HG02678 (cell line): Measurements from ENCODE around the gene WDR59.

Source experiments
- ATAC-seq: cut with Tn5 transposase; IDR thresholded peaks from one replicate; pipeline ENCODE4 v1.9.1; 2021; ENCODE audit warnings: mild to moderate bottlenecking, moderate library complexity; ENCODE audit not compliant: unreplicated experiment

The WDR59 gene

DNA sequence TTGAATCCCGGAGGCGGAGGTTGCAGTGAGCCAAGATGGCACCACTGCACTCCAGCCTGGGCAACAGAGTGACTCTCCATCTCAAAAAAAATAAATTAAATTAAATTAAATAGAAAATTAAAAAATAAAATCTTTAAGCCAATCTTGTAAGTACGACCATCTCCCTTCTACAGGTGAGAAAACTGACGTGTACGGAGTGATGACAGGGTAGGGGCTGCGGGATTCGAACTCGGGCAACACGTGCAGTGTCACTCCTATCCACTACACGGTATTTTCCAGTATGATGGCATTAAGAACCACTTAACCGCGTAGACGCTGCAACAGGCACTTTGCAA lies 762 bp downstream of the WDR59 start:
- ATAC-seq, result no peak

GRCh38 chr16:74982256-74982655 lies 2.7 kb downstream of the WDR59 start:
- no peak for ATAC-seq

DNA sequence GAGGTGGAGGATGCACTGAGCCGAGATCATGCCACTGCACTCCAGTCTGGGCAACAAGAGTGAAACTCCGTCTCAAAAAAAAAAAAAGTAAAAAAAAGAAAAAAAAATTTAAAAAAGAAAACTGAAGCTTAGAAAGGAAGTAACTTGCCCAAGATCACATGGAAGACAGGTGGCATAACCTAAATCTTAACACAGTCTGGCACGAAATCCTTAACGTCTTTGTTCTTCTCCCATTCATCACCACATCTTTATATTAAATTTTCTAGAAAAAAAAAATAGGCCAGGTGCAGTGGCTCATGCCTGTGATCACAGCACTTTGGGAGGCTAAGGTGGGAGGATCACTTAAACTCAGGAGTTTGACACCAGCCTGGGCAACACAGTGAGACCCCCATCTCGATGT lies 9.3 kb downstream of the WDR59 start:
- ATAC-seq, result no peak

GRCh38 chr16:74973304-74973703 lies 11.6 kb downstream of the WDR59 start:
- ATAC-seq, result no peak

GRCh38 chr16:74954763-74955162 lies 30.2 kb downstream of the WDR59 start:
- no peak for ATAC-seq

GRCh38 chr16:74951681-74952080 lies 33.2 kb downstream of the WDR59 start:
- no peak for ATAC-seq

- ATAC-seq, result no peak
These were observed 33.7 kb downstream of the WDR59 start for GRCh38 chr16:74951206-74951605.

- ATAC-seq, result no peak
These were observed 34.4 kb downstream of the WDR59 start for GRCh38 chr16:74950511-74950910.

- ATAC-seq, result no peak
These were observed 35.6 kb downstream of the WDR59 start for GRCh38 chr16:74949309-74949708.

DNA sequence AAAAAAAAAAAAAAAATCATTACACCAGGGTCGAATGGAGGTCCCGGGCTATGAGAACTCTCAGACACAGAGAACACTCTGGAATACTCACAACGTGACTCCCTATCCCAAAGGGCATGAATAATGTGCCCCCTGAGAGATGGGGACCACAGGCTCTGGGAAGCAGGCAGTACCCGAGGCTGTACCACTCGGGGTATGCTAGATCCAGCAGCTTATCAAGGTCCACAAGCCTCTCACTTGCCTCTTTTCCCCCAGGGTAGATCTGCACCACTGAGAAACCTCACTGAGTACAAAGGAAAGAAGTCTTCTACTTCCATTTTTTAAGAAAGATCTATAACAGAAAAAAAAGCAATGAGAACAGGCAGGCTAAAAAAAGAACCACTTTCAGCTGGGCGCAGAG lies 40.5 kb downstream of the WDR59 start:
- ATAC-seq, result no peak

GRCh38 chr16:74942977-74943918 lies 41.7 kb downstream of the WDR59 start:
- no peak for ATAC-seq

- ATAC-seq, result no peak
These were observed 42.4 kb downstream of the WDR59 start for GRCh38 chr16:74942566-74942965.

DNA sequence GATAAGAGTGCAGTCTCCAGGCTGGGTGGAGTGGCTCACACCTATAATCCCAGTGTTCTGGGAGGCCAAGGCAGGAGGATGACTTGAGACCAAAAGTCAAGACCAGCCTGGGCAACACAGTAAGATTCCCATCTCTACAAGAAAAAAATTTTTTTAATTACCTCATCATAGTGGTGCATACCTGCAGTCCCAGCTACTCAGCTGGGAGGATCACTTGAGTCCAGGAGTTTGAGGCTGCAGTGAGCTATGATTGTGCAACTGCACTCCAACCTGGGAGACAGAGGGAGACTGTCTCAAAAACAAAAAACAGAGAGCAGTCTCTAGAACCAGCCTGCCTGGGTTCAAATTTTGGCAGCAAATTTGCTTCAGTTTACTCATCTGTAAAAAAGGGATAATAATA lies 45.2 kb downstream of the WDR59 start:
- no peak for ATAC-seq

DNA sequence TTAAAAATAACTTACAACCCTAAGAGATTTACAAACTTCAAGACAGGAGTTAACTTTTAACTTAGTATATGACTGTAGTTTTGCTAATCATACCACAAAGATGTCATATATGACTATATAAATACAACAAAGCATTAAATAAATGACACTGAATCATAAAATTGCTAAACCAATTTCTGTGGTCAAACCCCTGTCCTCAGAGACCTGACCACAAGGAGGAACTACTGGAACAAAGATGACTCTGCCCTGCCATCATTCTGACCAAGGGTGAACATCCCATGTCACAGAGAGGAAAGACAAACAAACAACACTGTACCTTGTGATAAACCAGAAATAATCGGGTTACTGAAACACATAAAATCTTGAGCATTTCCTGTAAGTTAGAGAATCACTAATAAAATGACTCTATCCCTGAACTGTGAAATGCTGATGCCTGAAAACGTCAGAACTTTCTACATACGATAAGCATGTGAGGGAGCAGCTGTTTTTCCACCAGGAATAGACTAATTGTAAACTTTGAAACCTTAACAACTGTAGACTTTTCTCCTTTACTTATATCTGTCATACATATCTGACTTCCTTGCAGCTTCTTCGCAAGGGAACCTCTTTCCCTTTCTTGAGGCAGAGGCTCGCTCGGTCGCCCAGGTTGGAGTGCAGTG lies 47.9 kb downstream of the WDR59 start:
- ATAC-seq, result peak; percentile 91

GRCh38 chr16:74931445-74931844 lies 53.5 kb downstream of the WDR59 start:
- ATAC-seq, result no peak

GRCh38 chr16:74929636-74930035 lies 55.3 kb downstream of the WDR59 start:
- ATAC-seq, result no peak

DNA sequence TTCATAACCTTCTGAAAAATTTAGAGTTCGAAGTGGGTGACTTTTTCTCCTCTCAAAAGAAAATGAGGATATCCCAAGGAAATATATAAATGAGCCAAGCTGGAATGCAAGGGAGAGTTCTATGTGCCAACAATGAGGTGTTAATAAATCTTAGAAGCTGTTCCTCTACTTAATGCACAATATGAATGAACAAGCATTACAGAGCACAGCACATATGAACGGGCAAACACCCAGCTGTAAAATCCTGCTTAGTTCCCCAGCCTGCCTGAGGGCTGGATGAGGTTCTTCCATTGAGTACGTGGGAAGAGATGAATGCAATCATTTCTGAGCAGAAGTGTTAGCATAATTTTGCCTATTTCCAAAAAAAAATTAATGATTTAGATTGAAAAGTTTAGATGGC lies 58.1 kb downstream of the WDR59 start:
- ATAC-seq, result no peak

- no peak for ATAC-seq
These were observed 61.0 kb downstream of the WDR59 start for GRCh38 chr16:74923766-74924460.

DNA sequence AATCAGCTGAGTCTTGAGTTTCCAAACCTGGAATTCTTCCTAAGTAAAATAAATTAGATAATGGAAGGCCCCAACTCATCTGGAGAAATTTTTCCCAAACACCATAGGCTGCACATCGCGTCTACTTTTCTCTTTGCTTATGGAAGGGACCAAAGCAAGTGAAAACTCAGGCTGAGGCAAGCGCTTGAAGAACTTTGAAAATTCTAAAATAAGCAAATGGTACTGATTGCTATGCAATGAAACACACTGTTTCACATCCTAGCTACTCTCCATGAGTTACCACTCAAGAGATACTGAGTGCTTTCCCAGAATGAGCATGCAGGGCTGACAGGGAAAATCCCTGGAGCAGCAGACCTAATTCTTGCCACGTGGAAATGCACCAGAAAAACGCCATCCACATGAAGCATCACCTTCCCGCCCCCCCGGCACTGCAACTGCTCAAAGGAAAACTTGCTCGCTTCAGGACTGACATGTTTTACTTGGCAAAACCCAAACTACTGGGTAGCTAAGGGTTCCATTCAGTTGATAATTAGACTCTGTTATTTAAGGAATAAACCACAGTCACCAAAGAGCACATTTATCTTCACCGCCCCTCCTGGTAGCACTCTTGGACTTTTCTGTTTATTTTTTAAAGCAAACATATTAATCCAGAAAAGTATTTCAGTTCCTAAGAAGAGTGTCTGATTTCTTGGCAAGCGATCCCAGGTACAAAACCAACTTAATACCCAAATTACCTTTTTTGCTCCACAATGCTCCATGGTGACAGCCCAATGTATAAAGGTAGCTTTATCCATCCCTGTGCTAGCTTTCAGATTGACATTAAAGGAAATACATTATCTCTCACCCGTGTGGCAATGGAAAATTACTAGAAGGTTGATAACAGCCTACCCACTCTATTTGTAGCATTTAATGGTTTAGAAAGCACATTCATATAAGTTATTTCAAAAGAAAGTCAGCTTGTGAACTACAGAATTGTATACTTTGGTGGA lies 62.5 kb downstream of the WDR59 start:
- ATAC-seq, result no peak

DNA sequence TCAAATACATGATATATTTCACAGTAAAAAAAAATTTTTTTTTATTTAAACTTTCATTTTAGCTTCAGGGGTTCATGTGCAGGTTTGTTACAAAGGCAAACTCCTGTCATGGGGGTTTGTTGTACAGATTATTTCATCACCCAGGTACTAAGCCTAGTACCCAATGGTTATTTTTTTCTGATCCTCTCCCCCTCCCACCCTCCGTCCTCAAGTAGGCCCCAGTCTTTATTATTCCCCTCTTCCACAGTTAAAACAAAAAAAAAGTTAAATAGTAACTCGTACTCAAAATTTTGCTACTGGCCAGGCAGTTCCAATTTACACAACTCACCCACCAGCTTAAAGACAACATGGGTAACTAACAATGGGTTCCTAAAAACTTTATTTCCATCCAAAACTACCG lies 63.9 kb downstream of the WDR59 start:
- no peak for ATAC-seq

DNA sequence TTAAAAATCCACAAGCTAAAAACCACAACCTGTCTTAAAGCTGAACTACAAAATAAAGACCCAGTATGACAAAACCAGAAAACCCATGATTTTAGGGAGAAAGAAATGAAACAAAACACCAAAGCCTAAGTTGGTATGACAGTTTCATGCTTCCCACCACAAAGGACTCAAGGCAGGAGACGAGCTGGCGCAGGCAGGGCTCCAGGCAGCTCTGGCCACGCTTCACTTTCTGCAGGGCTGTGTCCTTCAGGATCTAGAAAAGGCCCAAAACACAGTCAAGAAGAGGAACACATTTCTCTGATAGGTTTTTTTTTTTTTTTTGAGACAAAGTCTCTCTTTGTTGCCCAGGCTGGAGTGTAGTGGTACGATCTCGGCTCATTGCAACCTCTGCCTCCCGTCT lies 75.3 kb downstream of the WDR59 start:
- ATAC-seq, result no peak
